ELF-1 (cell line): ENCODE data around the gene ZCCHC7.
A peak's percentile ranks its signal among the peaks of the same experiment; 100 is the strongest.
"Not testable (repeated sequence)": the region's sequence is repeated elsewhere in the genome, so short reads cannot be mapped to it uniquely, and the experiment has no call there.

Experiments
- DNase-seq: peaks from one replicate; pipeline ENCODE4 v3.0.0-alpha.2; 2016; ENCODE audit warnings: low read depth, low spot score

Gene ZCCHC7

GRCh38 chr9:37373621-37374020, 253.2 kb downstream of the ZCCHC7 start:
- no peak for DNase-seq

DNA sequence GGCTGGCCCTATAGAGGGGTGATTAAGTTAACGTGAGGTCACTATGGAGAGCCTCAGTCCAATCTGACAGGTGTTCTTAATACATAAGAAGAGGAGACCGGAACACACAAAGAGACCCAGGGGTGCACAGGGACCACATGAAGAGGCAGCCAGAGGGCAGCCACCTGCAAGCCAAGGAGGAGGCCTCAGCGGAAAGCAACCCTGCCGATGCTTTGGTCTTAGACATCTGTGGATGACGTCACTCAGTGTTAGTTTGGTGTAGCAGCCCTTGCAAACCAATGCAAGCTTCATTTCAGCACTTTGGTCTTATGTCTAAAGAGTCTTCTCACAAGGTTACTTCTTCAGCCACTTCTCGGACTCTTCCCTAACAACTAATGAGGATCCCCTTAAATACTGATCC, 254.5 kb downstream of the ZCCHC7 start:
- no peak for DNase-seq

DNA sequence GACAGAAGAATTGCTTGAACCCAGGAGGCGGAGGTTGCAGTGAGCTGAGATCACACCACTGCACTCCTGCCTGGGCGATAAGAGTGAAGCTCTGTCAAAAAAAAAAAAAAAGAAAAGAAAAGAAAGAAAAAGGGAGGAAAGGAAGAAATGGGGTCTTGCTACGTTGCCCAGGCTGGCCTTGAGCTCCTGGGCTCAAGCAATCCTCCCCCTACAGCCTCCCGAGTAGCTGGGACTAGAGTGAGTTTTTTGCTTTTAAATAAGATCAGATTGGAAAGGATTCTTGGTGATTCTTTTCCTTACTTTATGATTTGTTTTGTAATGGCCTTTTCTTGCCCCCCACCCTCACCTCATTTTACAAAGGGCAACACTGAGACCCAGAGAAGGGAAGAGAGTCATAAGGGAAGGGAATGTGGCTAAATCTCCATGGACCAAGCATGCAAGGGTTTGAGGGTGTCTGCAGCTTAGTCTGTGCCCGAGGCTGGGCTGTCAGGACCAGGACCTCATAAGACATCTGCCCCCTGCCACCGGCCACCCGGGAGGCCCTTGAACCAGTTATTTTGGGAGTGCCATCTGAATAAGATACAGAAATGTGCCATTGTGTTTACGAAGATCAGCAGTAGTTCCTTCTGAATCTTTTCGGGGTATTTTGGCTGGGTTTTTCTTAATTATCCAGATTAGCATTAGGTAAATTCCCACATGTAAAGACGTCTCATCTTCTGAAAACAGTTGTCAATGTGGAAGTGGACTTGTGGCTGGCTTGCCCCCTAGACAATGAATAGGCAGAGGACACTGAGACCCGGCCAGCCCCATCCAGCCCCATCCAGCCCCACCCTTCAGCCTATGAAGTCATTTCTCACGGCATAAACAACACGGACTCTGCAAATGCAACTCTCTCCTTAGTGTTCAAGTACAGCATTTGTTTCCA, 257.6 kb downstream of the ZCCHC7 start:
- DNase-seq: no peak

- no peak for DNase-seq
These were observed 258.2 kb downstream of the ZCCHC7 start for GRCh38 chr9:37378613-37379004.

DNA sequence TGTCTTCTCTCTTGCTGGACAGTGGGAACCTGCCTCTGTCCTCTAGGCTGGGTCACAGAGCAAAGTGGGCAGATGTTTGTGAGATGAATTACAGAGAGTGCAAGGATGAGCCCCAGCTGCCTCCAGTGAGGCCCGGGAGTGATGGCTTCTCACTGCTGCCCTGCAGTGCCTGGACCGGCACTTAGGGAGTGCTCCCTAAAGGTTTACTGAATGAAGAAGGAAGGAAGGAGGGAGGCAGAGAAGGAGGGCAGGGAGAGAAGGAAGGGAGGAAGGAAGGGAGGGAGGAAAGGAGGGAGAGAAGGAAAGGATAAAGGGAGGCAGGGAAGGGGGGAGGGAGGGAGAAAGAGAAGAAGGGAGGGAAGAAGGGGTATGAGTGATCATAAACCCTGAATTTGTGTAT, 259.5 kb downstream of the ZCCHC7 start:
- DNase-seq: no peak

DNA sequence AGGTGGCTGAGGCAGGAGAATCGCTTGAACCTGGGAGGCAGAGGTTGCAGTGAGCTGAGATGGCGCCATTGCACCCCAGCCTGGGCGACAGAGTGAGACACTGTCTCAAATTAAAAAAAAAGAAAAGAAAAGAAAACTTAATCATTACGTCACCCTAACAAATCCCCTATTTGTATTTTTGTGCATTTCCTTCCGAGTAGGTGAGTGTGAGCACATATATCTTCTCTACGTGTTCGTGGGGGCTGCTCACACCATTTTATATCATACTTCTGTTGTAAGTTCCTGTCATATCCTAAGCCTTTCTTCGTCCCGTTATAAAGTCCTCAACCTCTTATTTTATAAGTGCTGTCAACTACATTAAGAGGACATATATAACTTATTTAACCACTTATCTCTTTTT, 260.2 kb downstream of the ZCCHC7 start:
- DNase-seq: no peak

DNA sequence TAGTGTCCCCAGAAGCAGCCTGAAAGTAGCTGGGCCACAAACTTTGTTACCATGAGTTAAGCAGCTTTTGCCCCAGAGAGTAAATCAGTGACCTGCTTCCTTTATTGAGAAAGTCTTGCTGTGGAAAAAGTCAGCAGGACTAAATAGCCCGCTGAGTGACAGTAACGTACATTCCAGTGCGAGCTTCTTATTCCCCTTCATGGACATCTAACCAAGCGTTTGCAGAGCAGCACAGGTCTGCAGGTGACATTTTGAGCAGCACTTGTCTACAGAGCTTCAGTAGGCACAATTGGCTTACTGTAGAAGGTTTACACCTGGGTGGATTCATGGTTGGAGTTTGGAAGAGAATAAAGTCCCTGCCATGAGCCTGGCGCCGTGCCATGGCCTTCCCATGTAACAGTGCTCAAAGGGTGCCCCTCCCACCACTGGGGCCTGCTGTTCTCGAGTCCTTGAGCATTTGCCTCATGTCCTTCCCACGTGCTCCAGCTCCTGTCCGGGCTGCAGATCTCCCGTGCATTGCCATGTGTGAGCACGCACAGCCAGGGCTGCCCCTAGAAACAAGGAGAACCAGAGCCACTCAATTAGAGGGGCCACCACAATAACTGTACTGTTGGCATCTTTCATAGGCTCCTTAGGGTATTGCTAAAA, 260.8 kb downstream of the ZCCHC7 start:
- no peak for DNase-seq

GRCh38 chr9:37382161-37382981, 262.0 kb downstream of the ZCCHC7 start:
- DNase-seq: no peak

- DNase-seq: no peak
These were observed 262.6 kb downstream of the ZCCHC7 start for GRCh38 chr9:37382982-37383357.

- DNase-seq: no peak
These were observed 263.0 kb downstream of the ZCCHC7 start for GRCh38 chr9:37383393-37383792.

GRCh38 chr9:37383876-37384746, 263.7 kb downstream of the ZCCHC7 start:
- DNase-seq: no peak

DNA sequence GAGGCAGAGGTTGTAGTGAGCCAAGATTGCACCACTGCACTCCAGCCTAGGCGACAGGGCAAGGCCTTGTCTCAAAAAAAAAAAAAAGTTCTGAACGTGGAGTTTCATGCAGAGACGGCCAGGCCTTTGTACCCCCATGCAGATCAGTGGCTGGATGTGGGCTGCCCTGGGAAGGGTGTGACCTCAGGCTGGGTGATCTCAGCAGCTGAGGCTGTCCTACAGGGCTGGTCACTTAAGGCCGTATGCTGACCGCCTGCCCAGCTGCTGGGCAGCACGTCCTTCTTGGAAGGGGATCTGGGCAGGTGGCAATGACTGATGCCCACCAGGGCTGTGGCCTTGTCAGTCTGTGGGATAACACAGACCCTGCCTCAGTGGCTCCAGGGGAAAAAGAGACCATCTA, 264.9 kb downstream of the ZCCHC7 start:
- DNase-seq: no peak

DNA sequence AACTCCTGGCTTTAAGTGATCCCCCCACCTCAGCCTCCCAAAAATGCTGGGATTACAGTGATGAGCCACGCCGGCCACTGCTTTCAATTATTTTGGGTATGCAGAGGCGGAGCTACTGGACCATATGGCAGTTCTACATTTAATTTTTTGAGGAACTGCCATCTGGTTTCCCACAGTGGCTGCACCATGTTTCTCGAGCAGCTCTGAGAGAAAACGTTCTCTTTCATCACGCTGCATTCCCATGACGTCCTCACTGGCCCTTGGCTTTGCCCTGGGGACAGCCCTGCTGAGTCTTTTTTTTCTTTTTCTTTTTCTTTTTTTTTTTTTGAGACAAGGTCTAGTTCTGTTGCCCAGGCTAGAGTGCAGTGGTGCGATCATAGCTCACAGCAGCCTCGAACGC, 266.6 kb downstream of the ZCCHC7 start:
- DNase-seq: no peak

GRCh38 chr9:37390759-37391158, 270.4 kb downstream of the ZCCHC7 start:
- DNase-seq: peak; percentile 58

DNA sequence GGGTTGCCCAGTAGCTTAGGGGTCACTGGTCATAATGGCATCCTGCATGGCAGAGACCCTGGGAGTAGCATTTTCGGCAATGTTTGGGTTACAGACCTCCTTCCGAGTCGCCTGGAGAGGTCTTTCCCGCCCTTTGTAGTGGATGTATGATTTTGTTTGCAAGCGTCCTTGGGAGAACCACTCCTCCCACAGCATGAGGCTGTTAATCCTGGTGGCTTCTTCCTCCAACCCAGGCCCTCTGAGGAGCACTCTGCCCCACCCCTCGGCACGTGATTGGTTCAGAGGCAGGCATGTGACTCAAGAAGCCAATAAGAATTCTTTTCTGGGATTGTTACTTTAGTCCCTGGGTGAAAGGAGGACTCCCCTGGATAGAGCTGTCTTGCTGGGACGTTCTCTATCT, 271.9 kb downstream of the ZCCHC7 start:
- peak; percentile 69 for DNase-seq

DNA sequence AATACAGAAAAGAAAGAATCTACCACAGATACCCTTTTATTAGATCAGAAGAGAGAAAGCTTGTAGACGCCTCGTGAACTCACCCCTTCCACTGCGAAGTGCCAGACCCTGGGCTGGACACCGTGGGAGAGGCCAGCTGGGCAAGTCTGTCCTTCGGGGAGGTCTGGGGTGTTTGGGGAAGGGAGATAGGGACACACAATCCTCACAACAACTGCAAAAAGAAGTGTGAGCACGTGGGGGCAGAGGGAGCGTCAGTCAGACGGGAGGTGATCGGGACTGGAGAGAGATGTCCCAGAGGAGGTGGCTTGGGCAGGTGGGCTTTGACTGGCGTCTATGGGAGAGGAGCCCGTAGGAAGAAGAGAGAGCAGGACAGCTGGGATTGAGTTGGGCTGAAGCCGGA, 274.9 kb downstream of the ZCCHC7 start:
- no peak for DNase-seq

DNA sequence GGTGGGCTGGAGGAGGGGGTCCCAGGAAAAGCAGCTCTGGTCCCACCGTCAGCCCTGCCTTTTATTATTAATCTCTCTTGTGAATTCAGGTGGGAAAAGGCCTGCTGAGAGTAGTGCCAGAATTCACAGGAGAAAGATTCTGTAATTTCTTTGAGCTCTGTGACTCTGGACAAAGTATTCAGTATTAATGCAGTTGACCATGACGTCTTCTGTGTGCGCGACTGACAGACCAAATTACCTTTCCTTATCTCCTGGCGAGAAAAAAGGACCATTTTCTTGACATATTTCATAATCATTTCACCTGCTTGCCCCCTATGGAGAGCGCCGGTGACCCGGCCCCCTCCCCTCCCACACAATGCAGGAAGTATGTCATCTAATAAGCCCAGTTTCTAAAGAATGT, 275.3 kb downstream of the ZCCHC7 start:
- DNase-seq: no peak

GRCh38 chr9:37397948-37398347, 277.6 kb downstream of the ZCCHC7 start:
- DNase-seq: not testable (repeated sequence)

GRCh38 chr9:37398464-37399025, 278.2 kb downstream of the ZCCHC7 start:
- DNase-seq: no peak

GRCh38 chr9:37399336-37399735, 279.0 kb downstream of the ZCCHC7 start:
- no peak for DNase-seq

DNA sequence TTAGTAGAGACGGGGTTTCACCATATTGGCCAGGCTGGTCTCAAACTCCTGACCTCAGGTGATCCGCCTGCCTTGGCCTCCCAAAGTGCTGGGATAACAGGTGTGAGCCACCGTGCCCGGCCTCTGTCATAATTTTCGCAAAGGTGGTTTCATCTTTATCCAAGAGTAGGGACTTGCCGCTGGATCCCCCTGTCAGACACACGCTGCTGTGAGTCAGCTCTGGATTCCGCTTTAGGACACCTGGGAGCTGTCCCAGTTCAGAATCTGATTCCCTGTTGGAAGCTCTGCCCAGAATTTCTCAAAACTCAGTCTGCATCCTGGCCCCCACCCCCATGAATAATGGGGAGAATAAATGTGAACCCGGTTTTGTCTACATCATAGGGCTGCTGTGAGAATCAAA, 284.2 kb downstream of the ZCCHC7 start:
- no peak for DNase-seq
